Left ventricle myocardium inferior (tissue), 1 donor: ENCODE measurements around the gene NCBP1. TPM values are rescaled to one million over a fixed set of nuclear protein-coding genes. Genes with fewer than 3 reads are reported as not detected.
A peak's percentile ranks its signal among the peaks of the same experiment; 100 is the strongest.

Source experiments
- DNase-seq: peaks from one replicate; pipeline ENCODE4 v3.0.0-alpha.2; 2020
- H3K27ac ChIP-seq: fragments of 200-600 bp; replicated peaks from 2 replicates; pipeline ENCODE4 v1.8.0; 2021
- H3K27me3 ChIP-seq: fragments of 200-600 bp; 2 replicates; pipeline ENCODE4 v1.8.0; 2021; ENCODE audit warnings: low read depth
- H3K36me3 ChIP-seq: fragments of 200-600 bp; 2 replicates; pipeline ENCODE4 v1.8.0; 2021
- H3K4me1 ChIP-seq: fragments of 200-600 bp; 2 replicates; pipeline ENCODE4 v1.8.0; 2021
- H3K4me3 ChIP-seq: fragments of 200-600 bp; 2 replicates; pipeline ENCODE4 v1.8.0; 2021; ENCODE audit warnings: mild to moderate bottlenecking, moderate library complexity
- H3K9me3 ChIP-seq: fragments of 200-600 bp; replicated peaks from 2 replicates; pipeline ENCODE4 v1.8.0; 2021
- intact Hi-C: fragments of 100-400 bp; cut with micrococcal nuclease; formaldehyde crosslinking; loops from one replicate; pipeline ENCODE4 v1.11.0; 2022
- total RNA-seq: library from RNA; stranded (reverse); fragmentation: NEBNext Ultra II Directional; extraction: Animal tissue kit (Norgen Biotek cat#: 25700); gene quantifications from one replicate; pipeline ENCODE4 v1.2.1, GENCODE V29; 2021
- TF ChIP-seq, protein P1 (sequence below): fragments of 200-600 bp; IDR thresholded peaks from 2 replicates; pipeline ENCODE4 v1.8.0; 2021; ENCODE audit warnings: antibody characterized with exemption, mild to moderate bottlenecking, borderline replicate concordance
- donor health status: DM: no; HTN: yes; CAD: no; lungs with severe emphysema.

Gene NCBP1
- total RNA-seq, 1 donor from 2014 or later: 22.5 TPM

DNA sequence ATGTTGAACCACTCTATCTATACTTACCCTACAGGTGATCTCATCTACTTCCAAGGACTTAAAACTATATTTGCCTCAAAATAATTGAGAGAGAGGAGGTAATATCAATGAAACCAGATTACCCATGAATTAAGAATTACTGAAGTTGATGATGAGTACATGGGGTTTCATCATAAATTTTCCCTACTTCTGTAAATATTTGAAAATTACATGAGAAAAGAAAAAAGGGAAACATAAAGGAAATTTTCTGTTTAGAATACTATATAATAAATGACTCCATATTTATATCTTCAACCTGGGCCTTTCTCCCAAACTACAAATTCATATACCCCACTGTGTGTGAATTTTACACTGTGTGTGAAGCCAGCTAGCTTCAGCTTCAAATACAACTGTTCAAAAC, 3.0 kb upstream of the NCBP1 start:
- Histone ChIP-seq H3K27me3 (no peaks in the 10 kb centered on the region), H3K9me3 (no peaks in the 10 kb centered on the region), H3K36me3 (peaks cover 2% of the 10 kb centered on the region), H3K4me1 (peaks cover 82% of the 10 kb centered on the region), H3K4me3 (no peak overlapping the region), H3K27ac (no peak overlapping the region)
- intact Hi-C loops: no loop called here
- no peak for DNase-seq
- TF ChIP-seq, protein P1, sequence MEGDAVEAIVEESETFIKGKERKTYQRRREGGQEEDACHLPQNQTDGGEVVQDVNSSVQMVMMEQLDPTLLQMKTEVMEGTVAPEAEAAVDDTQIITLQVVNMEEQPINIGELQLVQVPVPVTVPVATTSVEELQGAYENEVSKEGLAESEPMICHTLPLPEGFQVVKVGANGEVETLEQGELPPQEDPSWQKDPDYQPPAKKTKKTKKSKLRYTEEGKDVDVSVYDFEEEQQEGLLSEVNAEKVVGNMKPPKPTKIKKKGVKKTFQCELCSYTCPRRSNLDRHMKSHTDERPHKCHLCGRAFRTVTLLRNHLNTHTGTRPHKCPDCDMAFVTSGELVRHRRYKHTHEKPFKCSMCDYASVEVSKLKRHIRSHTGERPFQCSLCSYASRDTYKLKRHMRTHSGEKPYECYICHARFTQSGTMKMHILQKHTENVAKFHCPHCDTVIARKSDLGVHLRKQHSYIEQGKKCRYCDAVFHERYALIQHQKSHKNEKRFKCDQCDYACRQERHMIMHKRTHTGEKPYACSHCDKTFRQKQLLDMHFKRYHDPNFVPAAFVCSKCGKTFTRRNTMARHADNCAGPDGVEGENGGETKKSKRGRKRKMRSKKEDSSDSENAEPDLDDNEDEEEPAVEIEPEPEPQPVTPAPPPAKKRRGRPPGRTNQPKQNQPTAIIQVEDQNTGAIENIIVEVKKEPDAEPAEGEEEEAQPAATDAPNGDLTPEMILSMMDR: no peak

- Histone ChIP-seq H3K4me3 (peak overlapping the region; percentile 89), H3K4me1 (peaks cover 82% of the 10 kb centered on the region), H3K27ac (peak overlapping the region; percentile 95), H3K36me3 (no peaks in the 10 kb centered on the region), H3K27me3 (no peaks in the 10 kb centered on the region), H3K9me3 (no peaks in the 10 kb centered on the region)
- TF ChIP-seq, protein P1: no peak
- intact Hi-C loops: no loop called here
- DNase-seq: peak; percentile 39
Measured at GRCh38 chr9:97632248-97632984, 1.2 kb upstream of the NCBP1 start.

DNA sequence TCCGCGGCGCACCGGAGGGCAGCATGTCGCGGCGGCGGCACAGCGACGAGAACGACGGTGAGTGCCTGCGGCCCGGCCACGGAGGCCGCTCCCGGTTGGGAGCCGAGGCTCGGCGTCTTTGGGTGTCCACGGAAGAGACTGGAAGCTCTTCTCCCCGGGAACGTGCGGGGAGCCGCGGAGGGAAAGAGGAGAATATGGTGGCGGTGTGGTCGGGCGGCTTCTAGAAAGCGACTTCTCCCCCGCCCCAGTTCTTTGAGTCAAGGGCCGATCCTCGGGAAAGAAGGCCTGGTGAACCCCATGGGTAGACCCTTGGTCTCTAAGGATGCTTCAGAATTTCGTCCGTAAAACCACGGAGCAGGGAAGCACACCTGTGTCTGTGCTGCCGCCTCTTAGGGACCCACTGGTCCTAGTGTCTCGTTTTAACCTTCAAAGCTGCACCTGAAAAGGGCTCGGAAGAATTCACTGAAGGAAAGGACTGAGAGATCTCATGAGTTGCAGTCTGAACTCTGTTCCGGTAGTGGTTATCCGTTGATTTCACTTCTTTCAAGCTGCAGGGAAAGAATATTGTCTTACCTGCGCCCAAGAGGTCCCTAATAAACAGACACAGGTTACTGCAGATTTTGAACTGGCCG, 354 bp downstream of the NCBP1 start:
- H3K4me3 ChIP-seq: peak overlapping the region; percentile 89
- peaks cover 82% of the 10 kb centered on the region for H3K4me1 ChIP-seq
- TF ChIP-seq, protein P1: no peak
- no peaks in the 10 kb centered on the region for H3K36me3 ChIP-seq
- DNase-seq: no peak
- no peaks in the 10 kb centered on the region for H3K9me3 ChIP-seq
- intact Hi-C loops: no loop called here
- H3K27me3 ChIP-seq: no peaks in the 10 kb centered on the region
- H3K27ac ChIP-seq: peak overlapping the region; percentile 95

GRCh38 chr9:97635026-97635425, 1.4 kb downstream of the NCBP1 start:
- H3K4me3 ChIP-seq: peak overlapping the region; percentile 89
- no peak for DNase-seq
- intact Hi-C loops: no loop called here
- H3K27ac ChIP-seq: peak overlapping the region; percentile 95
- TF ChIP-seq, protein P1: no peak
- no peaks in the 10 kb centered on the region for H3K27me3 ChIP-seq
- H3K9me3 ChIP-seq: no peaks in the 10 kb centered on the region
- H3K4me1 ChIP-seq: peaks cover 80% of the 10 kb centered on the region
- no peaks in the 10 kb centered on the region for H3K36me3 ChIP-seq

DNA sequence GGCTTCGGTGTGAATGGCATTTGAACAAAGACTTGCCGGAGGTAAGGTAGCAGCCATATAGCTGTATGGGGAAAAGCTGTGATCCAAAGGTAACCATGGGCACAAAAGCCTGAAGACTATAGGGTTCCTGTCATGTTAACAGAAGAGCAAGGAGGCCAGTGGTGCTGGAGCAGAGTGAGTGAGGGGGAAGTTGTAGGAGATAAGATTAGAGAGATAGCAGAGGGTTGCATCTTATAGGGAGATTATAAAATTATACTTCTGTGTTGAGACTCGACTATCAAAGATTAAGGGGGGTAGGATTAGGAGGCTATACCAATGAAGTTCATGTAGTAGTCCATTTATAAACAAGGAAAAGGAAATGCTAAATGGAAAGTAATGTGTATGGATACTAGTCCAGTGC, 3.3 kb downstream of the NCBP1 start:
- TF ChIP-seq, protein P1: no peak
- Histone ChIP-seq H3K27ac (no peak overlapping the region), H3K4me1 (peaks cover 83% of the 10 kb centered on the region), H3K9me3 (no peaks in the 10 kb centered on the region), H3K4me3 (peak overlapping the region; percentile 3), H3K36me3 (peaks cover 6% of the 10 kb centered on the region), H3K27me3 (no peaks in the 10 kb centered on the region)
- no peak for DNase-seq
- intact Hi-C loops: no loop called here
